Osteoblast (primary cell): Measurements from ENCODE around the gene CWC27. TPM values are rescaled to one million over a fixed set of nuclear protein-coding genes. Genes with fewer than 3 reads are reported as not detected.
"Not testable (repeated sequence)": the region's sequence is repeated elsewhere in the genome, so short reads cannot be mapped to it uniquely, and the experiment has no call there.

ENCODE experiments used
- DNase-seq: peaks from one replicate; pipeline ENCODE4 v3.0.0; 2011; ENCODE audit warnings: low spot score, mixed read lengths; ENCODE audit not compliant: insufficient read length; ENCODE audit errors: missing footprints
- H2AFZ ChIP-seq: 2 replicates; pipeline ENCODE4 v1.6.0; 2011; ENCODE audit warnings: mild to moderate bottlenecking, low read length
- H3K27ac ChIP-seq: 2 replicates; pipeline ENCODE4 v1.5.1; 2011; ENCODE audit warnings: mild to moderate bottlenecking, low read depth, low read length, moderate library complexity
- H3K27me3 ChIP-seq: 2 replicates; pipeline ENCODE4 v1.6.0; 2012; ENCODE audit warnings: mild to moderate bottlenecking, control low read depth, inconsistent platforms, low read length, moderate library complexity; ENCODE audit not compliant: insufficient read depth
- H3K36me3 ChIP-seq: 2 replicates; pipeline ENCODE4 v1.5.1; 2011; ENCODE audit warnings: mild to moderate bottlenecking, low read length, control low read depth, moderate library complexity; ENCODE audit not compliant: insufficient read depth
- H3K4me1 ChIP-seq: 2 replicates; pipeline ENCODE4 v1.5.1; 2011; ENCODE audit warnings: mild to moderate bottlenecking, low read length, control low read depth, moderate library complexity; ENCODE audit not compliant: insufficient read depth
- H3K4me2 ChIP-seq: 2 replicates; pipeline ENCODE4 v1.6.0; 2011; ENCODE audit warnings: mild to moderate bottlenecking, low read length; ENCODE audit not compliant: insufficient read depth
- H3K4me3 ChIP-seq: fragments of 200-600 bp; sonication (generic); 3 replicates; pipeline ENCODE4 v1.5.1; 2012; ENCODE audit warnings: mild to moderate bottlenecking, low read length, inconsistent platforms; ENCODE audit not compliant: insufficient read depth
- H3K79me2 ChIP-seq: 2 replicates; pipeline ENCODE4 v1.6.0; 2012; ENCODE audit warnings: mild to moderate bottlenecking, low read length, control low read depth, inconsistent platforms; ENCODE audit not compliant: insufficient read depth
- H3K9me3 ChIP-seq: 2 replicates; pipeline ENCODE4 v1.5.1; 2011; ENCODE audit warnings: low read depth, low read length, control low read depth
- H4K20me1 ChIP-seq: 2 replicates; pipeline ENCODE4 v1.6.0; 2012; ENCODE audit warnings: mild to moderate bottlenecking, low read length, control low read depth; ENCODE audit not compliant: insufficient read depth
- total RNA-seq: library from RNA; depleted of rRNA; stranded (reverse); fragments of >200 nt; gene quantifications from 2 replicates; pipeline ENCODE4 v1.2.3, GENCODE V29; 2012
- TF ChIP-seq, protein P1 (sequence below): IDR thresholded peaks from 2 replicates; pipeline ENCODE4 v1.5.1; 2011; ENCODE audit warnings: mild to moderate bottlenecking, low read depth, low read length, moderate library complexity; ENCODE audit errors: extremely low read depth

The CWC27 gene
- total RNA-seq, 1 donor: 13.4 TPM

DNA sequence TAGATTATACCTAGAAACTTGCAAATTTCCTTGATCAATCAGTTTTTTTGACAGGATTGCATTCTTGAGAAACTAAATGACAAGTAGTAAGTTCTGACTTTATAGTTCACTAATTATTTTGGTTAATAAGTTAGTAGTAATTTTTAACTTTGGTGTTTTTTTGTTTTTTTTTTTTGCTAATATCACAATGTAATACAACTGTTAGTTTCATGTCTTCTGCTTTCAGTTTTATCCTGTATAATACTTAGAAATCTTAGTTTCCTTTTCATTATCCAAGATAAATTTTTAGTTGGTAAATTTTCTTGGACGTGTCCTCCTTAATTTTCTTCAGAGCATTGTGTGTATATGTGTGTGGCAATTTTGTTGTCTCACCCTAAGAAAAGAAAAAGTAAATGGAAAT, 57.8 kb downstream of the CWC27 start:
- no peaks in the 10 kb centered on the region for H3K9me3 ChIP-seq

DNA sequence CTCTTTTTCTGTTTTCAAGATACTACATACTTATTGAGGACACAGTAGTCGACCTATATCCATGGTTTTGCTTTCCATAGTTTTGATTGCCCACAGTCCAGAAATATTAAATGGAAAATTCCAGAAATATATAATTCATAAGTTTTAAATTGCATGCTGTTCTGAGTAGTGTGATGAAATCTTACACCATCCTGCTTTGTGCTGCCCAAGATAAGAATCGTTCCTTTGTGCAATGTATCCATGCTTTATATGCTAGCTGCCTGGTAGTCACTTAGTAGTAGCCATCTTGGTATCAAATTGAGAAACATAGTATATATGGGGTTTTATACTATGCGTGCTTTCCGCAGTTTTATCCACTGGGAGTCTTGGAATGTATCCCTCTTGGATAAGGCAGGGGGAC, 59.0 kb downstream of the CWC27 start:
- DNase-seq: no peak
- Histone ChIP-seq H3K36me3 (no peaks in the 10 kb centered on the region), H3K4me1 (no peaks in the 10 kb centered on the region), H4K20me1 (no peaks in the 10 kb centered on the region), H3K9me3 (no peaks in the 10 kb centered on the region), H3K79me2 (no peaks in the 10 kb centered on the region), H2AFZ (no peak overlapping the region), H3K27me3 (no peaks in the 10 kb centered on the region), H3K27ac (no peak overlapping the region), H3K4me3 (no peak overlapping the region), H3K4me2 (no peak overlapping the region)
- TF ChIP-seq, protein P1, sequence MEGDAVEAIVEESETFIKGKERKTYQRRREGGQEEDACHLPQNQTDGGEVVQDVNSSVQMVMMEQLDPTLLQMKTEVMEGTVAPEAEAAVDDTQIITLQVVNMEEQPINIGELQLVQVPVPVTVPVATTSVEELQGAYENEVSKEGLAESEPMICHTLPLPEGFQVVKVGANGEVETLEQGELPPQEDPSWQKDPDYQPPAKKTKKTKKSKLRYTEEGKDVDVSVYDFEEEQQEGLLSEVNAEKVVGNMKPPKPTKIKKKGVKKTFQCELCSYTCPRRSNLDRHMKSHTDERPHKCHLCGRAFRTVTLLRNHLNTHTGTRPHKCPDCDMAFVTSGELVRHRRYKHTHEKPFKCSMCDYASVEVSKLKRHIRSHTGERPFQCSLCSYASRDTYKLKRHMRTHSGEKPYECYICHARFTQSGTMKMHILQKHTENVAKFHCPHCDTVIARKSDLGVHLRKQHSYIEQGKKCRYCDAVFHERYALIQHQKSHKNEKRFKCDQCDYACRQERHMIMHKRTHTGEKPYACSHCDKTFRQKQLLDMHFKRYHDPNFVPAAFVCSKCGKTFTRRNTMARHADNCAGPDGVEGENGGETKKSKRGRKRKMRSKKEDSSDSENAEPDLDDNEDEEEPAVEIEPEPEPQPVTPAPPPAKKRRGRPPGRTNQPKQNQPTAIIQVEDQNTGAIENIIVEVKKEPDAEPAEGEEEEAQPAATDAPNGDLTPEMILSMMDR: no peak

More for the DNA sequence above, 57.8 kb downstream of the CWC27 start:
- Histone ChIP-seq H3K27ac (no peak overlapping the region), H3K4me3 (no peak overlapping the region), H3K27me3 (no peaks in the 10 kb centered on the region), H3K79me2 (no peaks in the 10 kb centered on the region), H3K36me3 (no peaks in the 10 kb centered on the region), H3K4me1 (no peaks in the 10 kb centered on the region), H4K20me1 (no peaks in the 10 kb centered on the region), H2AFZ (no peak overlapping the region), H3K4me2 (no peak overlapping the region)
- DNase-seq: no peak
- TF ChIP-seq, protein P1: no peak

DNA sequence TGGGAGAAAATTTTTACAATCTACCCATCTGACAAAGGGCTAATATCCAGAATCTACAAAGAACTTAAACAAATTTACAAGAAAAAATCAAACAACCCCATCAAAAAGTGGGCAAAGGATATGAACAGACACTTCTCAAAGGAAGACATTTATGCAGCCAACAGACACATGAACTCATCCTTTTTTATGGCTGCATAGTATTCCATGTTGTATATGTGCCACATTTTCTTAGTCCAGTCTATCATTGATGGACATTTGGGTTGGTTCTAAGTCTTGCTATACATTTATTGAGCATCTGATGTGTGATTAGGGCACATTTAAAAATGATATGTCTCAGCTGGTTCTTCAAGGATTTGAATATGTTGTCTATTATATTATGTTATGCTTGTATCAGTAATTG, 61.9 kb downstream of the CWC27 start:
- not testable (repeated sequence) for H2AFZ ChIP-seq, H3K36me3 ChIP-seq

DNA sequence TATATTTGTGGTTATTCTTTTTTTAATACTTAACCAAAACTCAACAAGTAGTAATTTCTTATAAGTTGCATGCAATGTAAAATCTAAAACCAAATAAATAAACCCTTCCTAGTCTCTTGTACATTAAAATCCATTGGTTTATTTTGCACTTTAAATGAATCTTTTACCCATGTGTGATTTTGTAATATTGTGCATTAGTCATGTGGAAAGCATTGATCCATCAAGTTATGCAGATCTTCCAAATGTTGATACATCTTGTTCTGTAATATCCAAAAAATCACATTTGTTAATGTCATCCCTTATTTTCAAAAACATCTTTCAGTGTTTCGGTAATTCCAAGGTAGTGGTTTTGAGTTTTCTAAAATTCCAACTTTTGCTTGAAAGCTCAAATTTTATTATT, 63.3 kb downstream of the CWC27 start:
- TF ChIP-seq, protein P1: no peak
- Histone ChIP-seq H3K27ac (no peak overlapping the region), H3K36me3 (no peaks in the 10 kb centered on the region), H3K4me2 (no peak overlapping the region), H2AFZ (no peak overlapping the region), H3K4me1 (peaks cover 29% of the 10 kb centered on the region), H4K20me1 (no peaks in the 10 kb centered on the region), H3K4me3 (no peak overlapping the region), H3K9me3 (no peaks in the 10 kb centered on the region), H3K27me3 (no peaks in the 10 kb centered on the region), H3K79me2 (no peaks in the 10 kb centered on the region)
- no peak for DNase-seq

More for the DNA sequence above, 61.9 kb downstream of the CWC27 start:
- H3K4me1 ChIP-seq: peaks cover 16% of the 10 kb centered on the region
- H3K4me2 ChIP-seq, H3K27me3 ChIP-seq, H4K20me1 ChIP-seq, H3K9me3 ChIP-seq, DNase-seq, H3K79me2 ChIP-seq, H3K4me3 ChIP-seq, H3K27ac ChIP-seq: not testable (repeated sequence)
